DND-41 (cell line): ENCODE data around the gene POU2AF3.

Experiments used
- EZH2 ChIP-seq: IDR thresholded peaks from 3 replicates; pipeline ENCODE4 v1.6.1; 2012; ENCODE audit warnings: borderline replicate concordance, low read depth, mild to moderate bottlenecking, moderate library complexity, low read length, inconsistent platforms; ENCODE audit not compliant: severe bottlenecking
- TF ChIP-seq, protein P1 (sequence below): IDR thresholded peaks from 2 replicates; pipeline ENCODE4 v1.5.1; 2012; ENCODE audit warnings: borderline replicate concordance, low read length, moderate library complexity, mild to moderate bottlenecking; ENCODE audit not compliant: poor library complexity, severe bottlenecking; ENCODE audit errors: extremely low read depth

DNA sequence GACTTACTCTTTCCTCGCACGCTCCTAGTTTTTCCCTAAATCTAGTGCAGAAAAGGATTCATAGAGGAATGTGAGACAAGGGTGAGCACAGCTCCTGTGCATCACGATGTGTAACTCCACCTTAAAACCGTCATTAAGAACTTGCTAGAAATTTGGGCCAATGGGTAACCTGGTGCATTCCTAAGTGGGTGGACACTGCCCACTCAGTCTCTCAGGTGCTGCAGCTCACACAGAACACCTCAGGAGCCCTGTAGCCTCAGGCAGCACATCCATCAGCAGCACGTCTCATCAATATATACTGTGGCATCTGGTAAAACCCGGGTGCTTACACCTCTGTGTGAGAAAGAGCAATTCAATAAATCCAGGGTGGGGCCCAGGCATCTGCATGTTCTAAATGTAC, 12.4 kb downstream of the POU2AF3 start:
- no peak for TF ChIP-seq EZH2
- TF ChIP-seq, protein P1, sequence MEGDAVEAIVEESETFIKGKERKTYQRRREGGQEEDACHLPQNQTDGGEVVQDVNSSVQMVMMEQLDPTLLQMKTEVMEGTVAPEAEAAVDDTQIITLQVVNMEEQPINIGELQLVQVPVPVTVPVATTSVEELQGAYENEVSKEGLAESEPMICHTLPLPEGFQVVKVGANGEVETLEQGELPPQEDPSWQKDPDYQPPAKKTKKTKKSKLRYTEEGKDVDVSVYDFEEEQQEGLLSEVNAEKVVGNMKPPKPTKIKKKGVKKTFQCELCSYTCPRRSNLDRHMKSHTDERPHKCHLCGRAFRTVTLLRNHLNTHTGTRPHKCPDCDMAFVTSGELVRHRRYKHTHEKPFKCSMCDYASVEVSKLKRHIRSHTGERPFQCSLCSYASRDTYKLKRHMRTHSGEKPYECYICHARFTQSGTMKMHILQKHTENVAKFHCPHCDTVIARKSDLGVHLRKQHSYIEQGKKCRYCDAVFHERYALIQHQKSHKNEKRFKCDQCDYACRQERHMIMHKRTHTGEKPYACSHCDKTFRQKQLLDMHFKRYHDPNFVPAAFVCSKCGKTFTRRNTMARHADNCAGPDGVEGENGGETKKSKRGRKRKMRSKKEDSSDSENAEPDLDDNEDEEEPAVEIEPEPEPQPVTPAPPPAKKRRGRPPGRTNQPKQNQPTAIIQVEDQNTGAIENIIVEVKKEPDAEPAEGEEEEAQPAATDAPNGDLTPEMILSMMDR = no peak
